GM04503 (cell line): ENCODE results near the gene VPS35.
"Not testable (repeated sequence)": the region's sequence is repeated elsewhere in the genome, so short reads cannot be mapped to it uniquely, and the experiment has no call there.

ENCODE experiments used
- DNase-seq: peaks from one replicate; pipeline ENCODE4 v3.0.0-alpha.2; 2012; ENCODE audit warnings: low read depth

The VPS35 gene

DNA sequence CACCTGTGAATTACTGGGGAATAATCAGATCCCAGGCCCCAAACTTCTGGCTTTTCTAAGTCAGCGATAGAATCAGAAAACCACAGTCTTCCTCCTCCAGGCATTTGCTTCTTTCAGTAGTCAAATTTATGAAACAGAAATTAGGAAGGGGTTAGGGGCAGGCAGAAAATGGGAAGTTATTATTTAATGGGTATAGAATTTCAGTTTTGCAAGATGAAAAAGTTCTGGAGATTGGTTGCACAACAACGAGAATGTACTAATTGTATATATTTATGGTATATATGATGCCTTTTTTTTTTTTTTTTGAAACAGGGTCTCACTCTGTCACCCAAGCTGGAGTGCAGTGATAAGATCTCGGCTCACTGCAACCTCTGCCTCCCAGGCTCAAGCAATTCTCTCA is 23.9 kb upstream of the VPS35 start:
- DNase-seq = no peak

GRCh38 chr16:46711106-46712058 is 22.4 kb upstream of the VPS35 start:
- DNase-seq = no peak

DNA sequence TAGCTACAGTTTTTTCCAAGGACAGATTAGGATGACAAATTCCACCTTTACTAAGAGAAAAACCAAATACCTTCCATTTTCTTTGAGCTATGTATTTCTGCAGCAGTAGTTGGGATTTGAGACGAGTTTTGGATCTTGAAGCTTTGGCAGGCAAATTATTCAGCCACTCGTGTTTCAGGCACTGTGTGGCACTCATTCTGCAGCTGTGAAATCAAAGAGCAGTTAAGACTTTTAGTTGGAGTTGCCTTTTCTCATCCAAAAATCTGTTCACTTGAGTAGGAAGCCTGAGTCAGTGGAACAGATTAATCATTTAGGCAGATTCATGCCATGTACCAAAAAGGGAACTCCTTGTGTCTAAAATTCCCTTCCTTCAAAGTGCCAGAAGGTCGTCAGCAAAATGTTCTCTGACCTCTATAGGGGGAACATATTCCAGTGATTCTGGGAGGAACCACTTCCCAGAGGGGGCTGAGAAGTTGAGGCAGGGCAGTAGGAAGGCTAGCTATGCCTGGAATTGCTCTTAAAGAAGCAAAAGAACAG is 20.6 kb upstream of the VPS35 start:
- no peak for DNase-seq

DNA sequence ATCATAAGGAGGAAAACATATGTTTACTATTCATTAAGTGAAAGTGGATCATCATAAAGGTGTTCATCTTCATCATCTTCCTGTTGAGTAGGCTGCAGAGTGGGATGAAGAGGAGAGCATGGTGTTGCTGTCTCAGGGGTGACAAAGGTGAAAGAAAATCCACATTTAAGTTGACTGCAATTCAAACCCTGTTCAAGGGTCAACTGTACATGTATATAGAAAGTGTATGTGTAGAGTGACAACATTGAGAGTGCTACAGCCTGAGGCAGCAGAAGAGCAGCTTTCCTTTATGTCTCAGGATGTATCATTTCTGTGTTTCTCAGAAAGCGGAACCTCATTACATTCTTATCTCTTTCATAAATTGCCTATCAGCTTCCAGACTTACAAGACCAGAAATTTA is 17.7 kb upstream of the VPS35 start:
- DNase-seq = no peak

- DNase-seq = no peak
Observed at GRCh38 chr16:46702030-46702429, 13.1 kb upstream of the VPS35 start.

DNA sequence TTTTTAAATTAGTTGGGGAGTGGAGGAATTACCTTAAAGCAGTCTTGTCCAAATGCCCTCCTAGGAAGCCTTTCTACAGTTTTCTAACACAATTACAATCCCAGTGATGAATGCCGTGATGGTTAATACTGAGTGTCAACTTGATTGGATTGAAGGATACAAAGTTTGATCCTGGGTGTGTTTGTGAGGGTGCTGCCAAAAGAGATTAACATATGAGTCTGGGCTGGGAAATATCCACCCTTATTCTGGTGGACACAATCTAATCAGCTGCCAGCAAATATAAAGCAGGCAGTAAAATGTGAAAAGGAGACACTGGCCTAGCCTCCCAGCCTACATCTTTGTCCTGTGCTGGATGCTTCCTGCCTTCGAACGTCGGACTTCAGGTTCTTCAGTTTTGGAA is 12.6 kb upstream of the VPS35 start:
- no peak for DNase-seq

DNA sequence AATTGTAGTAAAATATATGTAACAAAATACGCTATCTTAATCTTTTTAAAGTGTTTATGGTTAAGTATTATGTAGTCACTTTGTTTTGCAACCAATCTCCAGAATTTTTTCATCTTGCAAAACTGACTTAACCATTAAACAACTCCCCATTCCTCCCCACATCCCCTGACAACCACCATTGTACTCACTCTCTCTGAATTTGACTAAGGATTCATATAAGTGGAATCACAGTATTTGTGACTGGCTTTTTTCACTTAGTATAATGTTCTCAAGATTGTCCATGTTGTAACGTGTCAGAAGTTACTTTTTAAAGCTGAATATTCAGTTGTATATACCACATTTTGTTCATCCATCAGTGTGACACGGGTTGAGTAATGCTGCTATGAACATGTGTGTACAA is 11.1 kb upstream of the VPS35 start:
- no peak for DNase-seq

- DNase-seq = no peak
Observed at GRCh38 chr16:46696957-46697356, 8.0 kb upstream of the VPS35 start.

- no peak for DNase-seq
Observed at GRCh38 chr16:46695937-46696336, 7.0 kb upstream of the VPS35 start.

DNA sequence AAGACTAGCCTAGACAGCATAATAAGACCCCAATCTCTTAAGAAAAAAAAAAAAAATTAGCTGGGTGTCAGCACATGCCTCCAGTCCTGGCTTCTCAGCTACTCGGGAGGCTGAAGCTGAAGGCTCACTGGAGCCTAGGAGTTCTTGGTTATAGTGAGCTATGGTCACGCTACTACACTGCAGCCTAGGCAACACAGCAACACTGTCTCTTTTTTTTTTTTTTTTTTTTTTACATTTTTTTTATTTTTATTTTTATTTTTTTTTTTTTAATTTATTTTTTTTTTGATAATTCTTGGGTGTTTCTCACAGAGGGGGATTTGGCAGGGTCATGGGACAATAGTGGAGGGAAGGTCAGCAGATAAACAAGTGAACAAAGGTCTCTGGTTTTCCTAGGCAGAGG is 4.6 kb upstream of the VPS35 start:
- DNase-seq = no peak

GRCh38 chr16:46691726-46692125 is 2.7 kb upstream of the VPS35 start:
- no peak for DNase-seq

- no peak for DNase-seq
Observed at GRCh38 chr16:46690281-46691178, 1.6 kb upstream of the VPS35 start.

GRCh38 chr16:46689365-46690280 is 645 bp upstream of the VPS35 start, which contains the start of gene ORC6:
Gene ORC6 (plus strand): TSS chr16:46689659. CDS start chr16:46689706, 47 bp downstream.
- peak; percentile 79 for DNase-seq

- DNase-seq = no peak
Observed at GRCh38 chr16:46688101-46688653, 801 bp downstream of the VPS35 start.

GRCh38 chr16:46687486-46687885 is 1.5 kb downstream of the VPS35 start:
- no peak for DNase-seq

DNA sequence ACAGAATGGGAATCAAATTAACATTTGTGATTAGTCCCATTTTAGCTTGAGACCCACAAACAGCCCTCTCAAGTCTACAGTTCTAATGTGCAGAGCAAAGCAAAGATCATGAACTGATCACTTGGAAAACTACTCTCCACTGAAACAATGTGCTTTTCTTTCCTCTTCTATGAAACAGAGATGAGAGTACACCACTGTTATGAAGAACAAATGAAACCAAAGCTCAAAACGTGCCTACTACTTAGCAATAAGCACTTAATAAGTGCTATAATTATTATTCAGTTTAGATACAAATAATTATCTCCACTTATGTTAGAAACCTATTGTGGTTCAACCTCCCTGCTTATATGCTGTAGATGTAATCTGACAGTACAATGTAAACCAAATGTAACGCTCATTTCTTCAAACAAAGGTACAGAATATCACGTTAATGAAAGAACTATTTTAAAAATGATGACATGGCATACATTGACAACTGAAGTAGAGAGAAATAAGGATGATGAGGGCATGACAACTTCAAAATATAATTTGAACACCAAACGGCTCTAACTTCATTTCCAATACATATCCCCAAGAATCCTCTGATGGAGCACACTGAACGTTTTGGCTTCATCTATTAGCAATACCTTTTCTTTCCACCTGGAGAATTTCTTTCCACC is 2.0 kb downstream of the VPS35 start:
- DNase-seq = no peak

DNA sequence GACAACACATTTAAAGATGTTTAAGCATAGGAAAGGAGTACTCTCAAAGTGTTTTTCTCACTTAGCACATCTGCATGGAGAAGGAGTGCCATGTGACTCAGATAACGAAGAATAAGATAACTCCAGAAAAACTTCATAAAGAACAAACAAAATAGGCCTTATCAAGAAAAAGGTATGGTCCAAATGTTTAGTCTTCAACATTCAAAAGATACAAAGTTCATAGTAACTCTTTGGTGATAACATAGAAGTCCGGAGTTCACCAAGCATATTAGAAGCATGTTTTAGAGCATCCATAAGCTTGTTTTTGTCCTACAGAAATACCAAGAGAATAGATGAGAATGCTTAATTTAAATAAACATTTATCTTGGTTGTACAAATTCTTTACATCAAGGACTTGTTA is 7.1 kb downstream of the VPS35 start:
- DNase-seq = not testable (repeated sequence)

- not testable (repeated sequence) for DNase-seq
Observed at GRCh38 chr16:46677943-46678342, 11.0 kb downstream of the VPS35 start.

GRCh38 chr16:46673320-46674013 is 15.5 kb downstream of the VPS35 start:
- no peak for DNase-seq

GRCh38 chr16:46662123-46662522 is 26.9 kb downstream of the VPS35 start:
- no peak for DNase-seq
